Measurements from ENCODE around the gene OPCML.

DNA sequence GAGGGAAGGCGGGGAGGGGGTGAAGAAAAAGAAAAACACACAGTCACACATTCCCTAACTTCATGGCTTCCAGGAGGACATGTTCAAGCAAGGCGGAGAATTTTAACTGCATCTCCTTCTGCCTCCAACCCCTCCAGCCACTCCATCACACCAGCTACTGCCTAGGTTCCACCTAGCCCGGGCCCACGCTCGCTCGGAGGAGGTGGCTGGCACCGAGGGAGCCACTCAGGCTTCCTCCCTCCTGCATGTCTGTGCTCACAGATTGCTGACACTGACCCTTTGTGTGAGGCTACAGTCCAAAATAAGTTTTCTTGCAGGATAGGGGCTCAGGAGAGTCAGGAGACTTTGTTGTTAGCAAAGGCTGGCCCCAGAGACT lies 9.4 kb upstream of the OPCML start:
- TF ChIP-seq REST (IDR thresholded peaks at IDR 0.05; ENCODE audit: insufficient replicate concordance, low read depth) (no peak), CTCF (IDR thresholded peaks at IDR 0.05; ENCODE audit: insufficient read depth, low read length) (no peak), POLR2AphosphoS5 (IDR thresholded peaks at IDR 0.05; ENCODE audit: low read depth) (no peak)

Measured in HL-60 (cell line).